Mucosa of descending colon (tissue), 3 donors: Measurements from ENCODE around the gene CNTNAP2. TPM values are rescaled to one million over a fixed set of nuclear protein-coding genes. Genes with fewer than 3 reads are reported as not detected.

Experiments
- ATAC-seq: fragments of 200-7000 bp; cut with Tn5 transposase; one replicate; pipeline ENCODE4 v1.9.1; 2020; ENCODE audit warnings: mild to moderate bottlenecking, moderate library complexity
- DNase-seq, 3 donors: peaks; one replicate each; pipeline ENCODE4 v3.0.0-alpha.2; 2020
- H3K36me3 ChIP-seq: fragments of 200-600 bp; one replicate; pipeline ENCODE4 v1.8.0; 2021; ENCODE audit warnings: low read depth, mild to moderate bottlenecking
- H3K4me1 ChIP-seq: fragments of 200-600 bp; one replicate; pipeline ENCODE4 v1.8.0; 2021; ENCODE audit warnings: low read depth, mild to moderate bottlenecking
- H3K4me3 ChIP-seq: fragments of 200-600 bp; one replicate; pipeline ENCODE4 v1.8.0; 2021; ENCODE audit warnings: mild to moderate bottlenecking
- H3K9me3 ChIP-seq: fragments of 200-600 bp; one replicate; pipeline ENCODE4 v1.8.0; 2021; ENCODE audit warnings: mild to moderate bottlenecking
- CTCF ChIP-seq: fragments of 200-600 bp; IDR thresholded peaks from one replicate; pipeline ENCODE4 v1.8.0; 2022; ENCODE audit warnings: antibody characterized with exemption, mild to moderate bottlenecking
- intact Hi-C, 2 donors: fragments of 100-400 bp; cut with DNase I in 1 of 2; cut with micrococcal nuclease in 1 of 2; formaldehyde crosslinking; loops; one replicate each; pipeline versions ENCODE4 v1.11.0 to v1.11.1; 2022; cut with DNase I, micrococcal nuclease
- total RNA-seq, 3 donors: library from RNA; stranded (reverse); fragmentation: NEBNext Ultra II Directional in 2 of 3; extraction: Animal tissue kit (Norgen Biotek cat#: 25700) in 2 of 3; gene quantifications; one replicate each; pipeline versions ENCODE4 v1.2.1 to v1.2.4, GENCODE V29; 2021 to 2023
- donor health status: DM: no; HTN: no; CAD: no; lungs with moderate emphysema.
- donor health status: DM: no; HTN: no; CAD: no.
- donor health status: DM: no; HTN: yes; CAD: no.

The CNTNAP2 gene
- total RNA-seq, 3 donors from 2014 or later = 3.1 to 5.9 (median 4.2) TPM

- intact Hi-C loops = no loop called here
- H3K4me3 ChIP-seq = no peak overlapping the region
- DNase-seq = no peak
- TF ChIP-seq CTCF = no peak
- ATAC-seq = no peak
- no peaks in the 10 kb centered on the region for H3K36me3 ChIP-seq
- no peaks in the 10 kb centered on the region for H3K4me1 ChIP-seq
- peaks cover 11% of the 10 kb centered on the region for H3K9me3 ChIP-seq
Observed at GRCh38 chr7:147048864-147049263, 932.3 kb downstream of the CNTNAP2 start.

DNA sequence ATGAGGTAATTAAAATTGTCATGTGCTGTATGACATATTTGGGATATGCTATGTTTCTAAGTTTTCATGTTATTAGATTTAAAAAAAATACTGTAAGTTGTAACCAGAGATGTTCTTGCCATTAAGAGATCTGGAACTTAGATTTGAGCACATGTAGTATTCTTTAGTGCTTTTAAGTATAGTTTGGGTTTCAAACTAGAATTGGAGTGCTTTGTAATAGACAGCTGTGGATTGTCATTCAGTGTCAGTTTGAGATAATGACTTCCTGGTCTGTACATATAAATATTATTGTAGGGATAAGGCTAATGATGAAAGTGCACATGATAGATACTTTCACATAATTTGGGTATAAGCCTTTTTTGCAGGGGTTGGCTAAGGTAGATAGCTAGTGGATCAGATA lies 936.2 kb downstream of the CNTNAP2 start:
- Histone ChIP-seq H3K4me1 (no peaks in the 10 kb centered on the region), H3K4me3 (no peak overlapping the region), H3K9me3 (peaks cover 5% of the 10 kb centered on the region), H3K36me3 (no peaks in the 10 kb centered on the region)
- DNase-seq (no peak), ATAC-seq (no peak)
- intact Hi-C loops = no loop called here
- TF ChIP-seq CTCF = no peak

DNA sequence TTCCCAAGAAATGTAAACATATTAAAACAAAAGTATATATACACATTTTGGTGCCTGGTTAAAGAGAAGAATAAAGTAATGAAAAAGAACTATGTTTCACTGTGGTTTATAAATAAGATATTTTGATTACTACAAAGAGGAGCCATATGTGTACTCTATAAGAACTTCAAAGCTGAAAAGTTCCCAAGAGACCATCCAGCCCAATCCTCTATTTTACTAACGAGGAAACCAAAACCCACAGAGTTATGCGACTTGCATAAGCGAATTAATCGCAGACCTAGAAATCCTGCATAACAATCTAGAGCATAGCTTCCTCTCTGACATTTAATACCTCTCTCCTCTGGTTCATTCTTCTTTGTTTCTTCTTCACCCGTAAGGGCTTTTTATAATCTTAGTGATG lies 937.1 kb downstream of the CNTNAP2 start:
- ATAC-seq (no peak), DNase-seq (no peak)
- Histone ChIP-seq H3K36me3 (no peaks in the 10 kb centered on the region), H3K4me1 (no peaks in the 10 kb centered on the region), H3K4me3 (no peak overlapping the region), H3K9me3 (peaks cover 8% of the 10 kb centered on the region)
- no peak for TF ChIP-seq CTCF
- intact Hi-C loops = no loop called here

DNA sequence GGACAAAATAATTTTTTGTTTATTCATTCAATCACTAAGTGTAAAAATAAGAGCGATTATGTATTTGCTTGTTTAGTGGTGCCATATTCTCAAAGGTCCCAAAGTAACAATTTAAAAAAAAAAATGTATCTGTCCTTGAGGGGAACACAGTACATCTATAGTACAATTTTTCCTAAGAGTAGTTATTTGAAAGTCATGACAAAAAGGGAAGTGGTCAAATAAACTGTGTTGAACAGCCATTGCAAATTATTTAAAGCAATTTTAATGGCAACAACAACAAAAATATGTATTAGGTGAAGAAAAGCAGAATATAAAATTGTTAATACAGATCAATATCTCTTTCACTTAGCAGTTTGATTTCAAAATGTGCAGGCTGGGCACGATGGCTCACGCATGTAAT lies 943.5 kb downstream of the CNTNAP2 start:
- Histone ChIP-seq H3K4me1 (no peaks in the 10 kb centered on the region), H3K36me3 (no peaks in the 10 kb centered on the region), H3K9me3 (peaks cover 8% of the 10 kb centered on the region), H3K4me3 (no peak overlapping the region)
- no peak for ATAC-seq
- DNase-seq = no peak
- intact Hi-C loops = no loop called here
- no peak for TF ChIP-seq CTCF

- no peak for ATAC-seq
- Histone ChIP-seq H3K36me3 (no peaks in the 10 kb centered on the region), H3K9me3 (peaks cover 8% of the 10 kb centered on the region), H3K4me3 (no peak overlapping the region), H3K4me1 (no peaks in the 10 kb centered on the region)
- intact Hi-C loops = no loop called here
- no peak for TF ChIP-seq CTCF
- no peak for DNase-seq
Observed at GRCh38 chr7:147062897-147063296, 946.3 kb downstream of the CNTNAP2 start.

DNA sequence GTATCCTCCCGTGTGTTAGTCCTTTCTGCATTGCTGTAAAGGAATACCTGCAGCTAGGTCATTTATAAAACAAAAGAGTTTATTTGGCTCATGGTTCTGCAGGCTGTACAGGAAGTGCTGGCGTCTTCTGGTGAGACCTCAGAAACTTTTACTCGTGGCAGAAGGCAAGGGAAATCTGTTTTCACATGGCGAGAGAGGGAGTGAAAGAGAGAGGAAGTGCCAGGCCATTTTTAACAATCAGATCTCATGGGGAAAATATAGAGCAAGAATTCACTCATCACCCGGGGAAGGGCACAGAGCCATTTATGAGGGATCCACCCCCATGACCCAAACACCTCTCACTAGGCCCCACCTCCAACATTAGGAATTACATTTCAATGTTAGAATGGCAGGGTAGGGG lies 952.2 kb downstream of the CNTNAP2 start:
- intact Hi-C loops = no loop called here
- Histone ChIP-seq H3K9me3 (peaks cover 15% of the 10 kb centered on the region), H3K4me1 (no peaks in the 10 kb centered on the region), H3K36me3 (no peaks in the 10 kb centered on the region), H3K4me3 (no peak overlapping the region)
- no peak for TF ChIP-seq CTCF
- ATAC-seq (no peak), DNase-seq (no peak)
